SKM-1 (cell line): ENCODE data around the gene CUL1.

Source experiments
- DNase-seq: peaks from one replicate; lab custom pipeline; 2025; ENCODE audit not compliant: unreplicated experiment; lab: John Stamatoyannopoulos, UW

Gene CUL1

GRCh38 chr7:148849393-148850098, 150.8 kb downstream of the CUL1 start:
- DNase-seq = no peak

DNA sequence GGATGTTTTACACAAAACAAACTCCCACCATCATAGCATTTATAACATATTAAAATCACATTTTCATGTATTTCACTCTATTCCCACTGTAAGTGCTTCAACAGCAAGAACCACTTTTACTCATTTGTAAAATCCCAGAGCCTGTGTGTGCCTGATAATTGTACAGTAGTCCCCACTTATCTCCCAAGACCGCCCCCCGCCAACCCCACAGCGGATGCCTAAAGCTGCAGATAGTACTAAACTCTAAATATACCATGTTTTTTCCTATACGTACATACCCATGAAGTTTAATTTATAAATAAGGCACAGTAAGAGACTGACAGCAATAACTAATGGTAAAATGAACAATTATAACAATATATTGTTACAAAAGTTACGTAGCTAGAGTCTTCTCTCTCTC, 151.9 kb downstream of the CUL1 start:
- DNase-seq = no peak
